ENCODE measurements around the gene NCS1.
A peak's percentile ranks its signal among the peaks of the same experiment; 100 is the strongest.

Gene NCS1

GRCh38 chr9:130179331-130179907, 7.2 kb downstream of the NCS1 start:
- H3K27me3 ChIP-seq (ENCODE audit: insufficient read depth, low read length, poor library complexity), result no peaks in the 10 kb centered on the region
- no peak overlapping the region for H2AK5ac ChIP-seq (ENCODE audit: low read length)
- no peaks in the 10 kb centered on the region for H3K36me3 ChIP-seq (ENCODE audit: control insufficient read depth, insufficient read depth, low read length)
- H3K79me2 ChIP-seq (ENCODE audit: control insufficient read depth, insufficient read depth, low read length), result peaks cover 43% of the 10 kb centered on the region
- H4K8ac ChIP-seq (ENCODE audit: low read depth, low read length), result no peak overlapping the region
- H3K56ac ChIP-seq (ENCODE audit: low read length), result no peak overlapping the region
- no peak overlapping the region for H3K4ac ChIP-seq (ENCODE audit: low read depth, low read length)
- no peak overlapping the region for H3K18ac ChIP-seq (ENCODE audit: low read length)
- no peak overlapping the region for H2BK15ac ChIP-seq (replicated peaks; ENCODE audit: low read depth)
- H3K9ac ChIP-seq (ENCODE audit: low read length), result no peak overlapping the region
- H2BK5ac ChIP-seq (ENCODE audit: low read length), result no peak overlapping the region
- no peak for DNase-seq
- no peak overlapping the region for H4K5ac ChIP-seq (ENCODE audit: low read length)
- H3K23ac ChIP-seq (ENCODE audit: low read length), result no peak overlapping the region
- no peak overlapping the region for H3K4me3 ChIP-seq (ENCODE audit: low read length)
- H3K27ac ChIP-seq (ENCODE audit: low read depth, low read length), result no peak overlapping the region
- no peak overlapping the region for H3K4me2 ChIP-seq (ENCODE audit: low read length)
- no peak overlapping the region for H2BK120ac ChIP-seq (ENCODE audit: low read depth, low read length)
- peaks cover 32% of the 10 kb centered on the region for H3K79me1 ChIP-seq (ENCODE audit: low read length)
- WGBS (ENCODE audit: extremely low coverage, insufficient coverage, low lambda C conversion rate), result no CpG with 5 or more reads among the region's 2 CpGs
- peaks cover 4% of the 10 kb centered on the region for H3K4me1 ChIP-seq (ENCODE audit: control insufficient read depth, low read depth, low read length)

GRCh38 chr9:130180516-130180915, 8.3 kb downstream of the NCS1 start:
- Histone ChIP-seq H2BK5ac (ENCODE audit: low read length) (no peak overlapping the region), H2AK5ac (ENCODE audit: low read length) (no peak overlapping the region), H4K8ac (ENCODE audit: low read depth, low read length) (no peak overlapping the region), H2BK120ac (ENCODE audit: low read depth, low read length) (no peak overlapping the region), H3K23ac (ENCODE audit: low read length) (no peak overlapping the region), H3K79me2 (ENCODE audit: control insufficient read depth, insufficient read depth, low read length) (peaks cover 35% of the 10 kb centered on the region), H3K56ac (ENCODE audit: low read length) (no peak overlapping the region), H3K27me3 (ENCODE audit: insufficient read depth, low read length, poor library complexity) (no peaks in the 10 kb centered on the region), H3K4me3 (ENCODE audit: low read length) (no peak overlapping the region), H3K4ac (ENCODE audit: low read depth, low read length) (no peak overlapping the region), H4K5ac (ENCODE audit: low read length) (no peak overlapping the region), H3K9ac (ENCODE audit: low read length) (no peak overlapping the region), H3K27ac (ENCODE audit: low read depth, low read length) (no peak overlapping the region), H3K79me1 (ENCODE audit: low read length) (peaks cover 29% of the 10 kb centered on the region), H3K18ac (ENCODE audit: low read length) (no peak overlapping the region), H3K4me2 (ENCODE audit: low read length) (no peak overlapping the region), H3K36me3 (ENCODE audit: control insufficient read depth, insufficient read depth, low read length) (no peaks in the 10 kb centered on the region), H2BK15ac (replicated peaks; ENCODE audit: low read depth) (no peak overlapping the region), H3K4me1 (ENCODE audit: control insufficient read depth, low read depth, low read length) (peaks cover 4% of the 10 kb centered on the region)
- DNase-seq, result no peak
- WGBS (ENCODE audit: extremely low coverage, insufficient coverage, low lambda C conversion rate), result no CpG with 5 or more reads among the region's 12 CpGs

DNA sequence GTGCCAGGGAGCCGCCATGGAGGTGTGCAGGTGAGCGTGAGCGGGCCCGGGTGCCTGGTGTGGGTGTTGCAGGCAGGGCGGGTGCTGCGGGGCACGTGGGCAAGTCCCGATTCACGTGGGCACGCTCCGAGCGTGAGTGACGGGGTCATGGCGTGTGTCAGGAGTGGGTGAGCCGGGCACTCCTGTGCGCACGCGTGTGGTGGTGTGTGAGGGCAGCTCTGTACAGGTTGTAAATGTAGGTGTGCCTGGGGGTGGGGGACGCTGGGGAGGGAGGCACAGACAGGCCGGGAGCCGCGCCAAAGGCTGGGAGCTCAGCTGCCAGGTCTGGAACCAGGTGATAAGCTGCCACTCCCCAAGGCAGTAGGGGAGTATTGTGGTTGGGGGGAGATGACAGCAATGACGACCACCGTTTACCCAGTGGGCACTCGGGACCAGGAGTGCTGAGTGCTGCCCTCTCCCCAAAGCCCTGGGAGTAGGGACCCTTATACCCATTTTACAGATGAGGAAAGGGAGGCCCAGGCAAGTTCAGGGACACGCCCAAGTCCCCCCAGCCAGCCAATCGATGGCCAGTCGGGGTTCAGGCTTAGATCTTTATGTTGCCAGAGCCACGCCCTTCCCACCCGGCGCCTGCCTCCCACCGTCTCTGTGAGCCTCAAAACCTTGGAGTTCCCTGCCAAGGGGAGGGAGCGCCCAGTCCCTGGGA, 9.6 kb downstream of the NCS1 start:
- Histone ChIP-seq H3K36me3 (ENCODE audit: control insufficient read depth, insufficient read depth, low read length) (no peaks in the 10 kb centered on the region), H2BK120ac (ENCODE audit: low read depth, low read length) (no peak overlapping the region), H2BK15ac (replicated peaks; ENCODE audit: low read depth) (no peak overlapping the region), H3K27me3 (ENCODE audit: insufficient read depth, low read length, poor library complexity) (no peaks in the 10 kb centered on the region), H3K4me3 (ENCODE audit: low read length) (no peak overlapping the region), H3K9ac (ENCODE audit: low read length) (no peak overlapping the region), H4K8ac (ENCODE audit: low read depth, low read length) (no peak overlapping the region), H3K27ac (ENCODE audit: low read depth, low read length) (no peak overlapping the region), H2AK5ac (ENCODE audit: low read length) (no peak overlapping the region), H3K23ac (ENCODE audit: low read length) (no peak overlapping the region), H3K4ac (ENCODE audit: low read depth, low read length) (no peak overlapping the region), H3K18ac (ENCODE audit: low read length) (no peak overlapping the region), H2BK5ac (ENCODE audit: low read length) (no peak overlapping the region), H3K79me2 (ENCODE audit: control insufficient read depth, insufficient read depth, low read length) (peaks cover 35% of the 10 kb centered on the region), H3K4me2 (ENCODE audit: low read length) (no peak overlapping the region), H3K56ac (ENCODE audit: low read length) (no peak overlapping the region), H3K79me1 (ENCODE audit: low read length) (peaks cover 27% of the 10 kb centered on the region), H4K5ac (ENCODE audit: low read length) (no peak overlapping the region), H3K4me1 (ENCODE audit: control insufficient read depth, low read depth, low read length) (peaks cover 7% of the 10 kb centered on the region)
- no peak for DNase-seq
- no CpG with 5 or more reads among the region's 33 CpGs for WGBS (ENCODE audit: extremely low coverage, insufficient coverage, low lambda C conversion rate)

DNA sequence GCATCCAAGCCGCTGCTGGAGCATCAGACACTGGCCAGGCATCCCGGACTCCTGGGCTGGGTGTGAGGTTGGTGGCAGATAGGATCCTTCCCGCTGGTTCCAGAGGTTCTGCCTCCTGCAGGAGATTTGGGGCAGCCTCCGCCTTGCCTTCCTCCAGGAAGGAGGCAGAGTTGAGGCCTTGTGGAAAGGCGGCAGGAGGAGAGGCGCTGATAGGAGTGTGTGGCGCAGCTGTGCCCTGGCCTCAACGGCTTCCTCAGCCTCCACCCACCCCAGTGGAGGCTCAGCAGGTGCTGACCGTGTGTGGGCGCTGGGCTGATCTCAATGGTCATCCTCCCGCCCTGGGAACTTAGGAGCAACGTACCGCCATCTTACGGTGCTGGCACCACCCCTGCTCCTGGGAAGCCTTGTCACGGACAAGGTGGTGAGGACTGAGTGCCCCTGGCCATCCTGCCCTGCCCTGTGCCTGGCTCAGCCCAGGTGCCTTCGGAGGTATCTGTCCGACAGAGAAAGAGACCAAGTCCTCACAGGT, 10.2 kb downstream of the NCS1 start:
- Histone ChIP-seq H3K56ac (ENCODE audit: low read length) (peak overlapping the region; percentile 78), H3K79me1 (ENCODE audit: low read length) (peaks cover 24% of the 10 kb centered on the region), H4K5ac (ENCODE audit: low read length) (no peak overlapping the region), H2BK120ac (ENCODE audit: low read depth, low read length) (no peak overlapping the region), H2AK5ac (ENCODE audit: low read length) (no peak overlapping the region), H4K8ac (ENCODE audit: low read depth, low read length) (no peak overlapping the region), H3K9ac (ENCODE audit: low read length) (no peak overlapping the region), H3K4me1 (ENCODE audit: control insufficient read depth, low read depth, low read length) (peaks cover 7% of the 10 kb centered on the region), H2BK5ac (ENCODE audit: low read length) (no peak overlapping the region), H3K27ac (ENCODE audit: low read depth, low read length) (peak overlapping the region; percentile 29), H2BK15ac (replicated peaks; ENCODE audit: low read depth) (no peak overlapping the region), H3K79me2 (ENCODE audit: control insufficient read depth, insufficient read depth, low read length) (peaks cover 32% of the 10 kb centered on the region), H3K23ac (ENCODE audit: low read length) (no peak overlapping the region), H3K36me3 (ENCODE audit: control insufficient read depth, insufficient read depth, low read length) (no peaks in the 10 kb centered on the region), H3K4me2 (ENCODE audit: low read length) (no peak overlapping the region), H3K4me3 (ENCODE audit: low read length) (no peak overlapping the region), H3K27me3 (ENCODE audit: insufficient read depth, low read length, poor library complexity) (no peaks in the 10 kb centered on the region), H3K18ac (ENCODE audit: low read length) (no peak overlapping the region), H3K4ac (ENCODE audit: low read depth, low read length) (no peak overlapping the region)
- peak; percentile 37 for DNase-seq
- no CpG with 5 or more reads among the region's 17 CpGs for WGBS (ENCODE audit: extremely low coverage, insufficient coverage, low lambda C conversion rate)

DNA sequence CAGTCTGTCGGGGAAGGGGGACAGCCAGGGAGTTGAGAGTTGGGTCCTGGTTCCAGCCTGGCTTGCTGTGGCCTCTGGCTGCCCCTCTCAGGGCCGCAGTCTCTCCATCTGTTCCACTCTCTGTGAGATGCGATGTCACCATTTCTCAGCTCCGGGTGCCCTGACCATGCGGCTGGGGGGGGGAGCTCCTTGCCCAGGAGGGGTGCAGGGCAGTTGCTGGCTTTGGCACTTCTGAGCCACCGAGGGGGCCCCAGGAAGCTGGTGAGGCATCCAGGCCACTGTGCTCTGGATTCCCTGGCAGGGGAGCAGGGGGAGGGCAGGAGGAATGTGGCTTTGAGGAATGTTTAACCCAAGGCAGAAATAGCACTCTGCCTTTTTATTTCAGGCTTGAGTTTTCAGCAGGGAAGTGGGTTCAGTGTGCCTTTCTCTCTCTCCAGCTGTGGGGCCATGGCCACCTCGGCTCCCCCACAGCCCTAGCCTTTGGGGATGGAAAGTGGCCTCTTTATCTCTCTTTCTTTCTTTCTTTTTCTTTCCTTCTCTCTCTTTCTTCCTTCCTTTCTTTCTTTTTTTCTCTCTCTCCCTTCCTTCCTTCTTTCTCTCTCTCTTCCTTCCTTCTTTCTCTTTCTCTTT, 11.0 kb downstream of the NCS1 start:
- H3K79me2 ChIP-seq (ENCODE audit: control insufficient read depth, insufficient read depth, low read length), result peaks cover 36% of the 10 kb centered on the region
- no peak overlapping the region for H3K4ac ChIP-seq (ENCODE audit: low read depth, low read length)
- peak overlapping the region; percentile 22 for H3K9ac ChIP-seq (ENCODE audit: low read length)
- no peak overlapping the region for H3K4me2 ChIP-seq (ENCODE audit: low read length)
- DNase-seq, result peak; percentile 80
- H3K23ac ChIP-seq (ENCODE audit: low read length), result no peak overlapping the region
- no peak overlapping the region for H3K4me3 ChIP-seq (ENCODE audit: low read length)
- no peak overlapping the region for H4K5ac ChIP-seq (ENCODE audit: low read length)
- H3K4me1 ChIP-seq (ENCODE audit: control insufficient read depth, low read depth, low read length), result peaks cover 7% of the 10 kb centered on the region
- peak overlapping the region; percentile 29 for H3K27ac ChIP-seq (ENCODE audit: low read depth, low read length)
- peak overlapping the region; percentile 35 for H2BK5ac ChIP-seq (ENCODE audit: low read length)
- WGBS (ENCODE audit: extremely low coverage, insufficient coverage, low lambda C conversion rate), result no CpG with 5 or more reads among the region's 7 CpGs
- H2BK120ac ChIP-seq (ENCODE audit: low read depth, low read length), result no peak overlapping the region
- H3K27me3 ChIP-seq (ENCODE audit: insufficient read depth, low read length, poor library complexity), result no peaks in the 10 kb centered on the region
- H3K36me3 ChIP-seq (ENCODE audit: control insufficient read depth, insufficient read depth, low read length), result no peaks in the 10 kb centered on the region
- no peak overlapping the region for H2BK15ac ChIP-seq (replicated peaks; ENCODE audit: low read depth)
- peak overlapping the region; percentile 78 for H3K56ac ChIP-seq (ENCODE audit: low read length)
- no peak overlapping the region for H3K18ac ChIP-seq (ENCODE audit: low read length)
- peaks cover 26% of the 10 kb centered on the region for H3K79me1 ChIP-seq (ENCODE audit: low read length)
- no peak overlapping the region for H4K8ac ChIP-seq (ENCODE audit: low read depth, low read length)
- H2AK5ac ChIP-seq (ENCODE audit: low read length), result no peak overlapping the region
